ENCODE measurements around the gene FBF1.

The FBF1 gene

DNA sequence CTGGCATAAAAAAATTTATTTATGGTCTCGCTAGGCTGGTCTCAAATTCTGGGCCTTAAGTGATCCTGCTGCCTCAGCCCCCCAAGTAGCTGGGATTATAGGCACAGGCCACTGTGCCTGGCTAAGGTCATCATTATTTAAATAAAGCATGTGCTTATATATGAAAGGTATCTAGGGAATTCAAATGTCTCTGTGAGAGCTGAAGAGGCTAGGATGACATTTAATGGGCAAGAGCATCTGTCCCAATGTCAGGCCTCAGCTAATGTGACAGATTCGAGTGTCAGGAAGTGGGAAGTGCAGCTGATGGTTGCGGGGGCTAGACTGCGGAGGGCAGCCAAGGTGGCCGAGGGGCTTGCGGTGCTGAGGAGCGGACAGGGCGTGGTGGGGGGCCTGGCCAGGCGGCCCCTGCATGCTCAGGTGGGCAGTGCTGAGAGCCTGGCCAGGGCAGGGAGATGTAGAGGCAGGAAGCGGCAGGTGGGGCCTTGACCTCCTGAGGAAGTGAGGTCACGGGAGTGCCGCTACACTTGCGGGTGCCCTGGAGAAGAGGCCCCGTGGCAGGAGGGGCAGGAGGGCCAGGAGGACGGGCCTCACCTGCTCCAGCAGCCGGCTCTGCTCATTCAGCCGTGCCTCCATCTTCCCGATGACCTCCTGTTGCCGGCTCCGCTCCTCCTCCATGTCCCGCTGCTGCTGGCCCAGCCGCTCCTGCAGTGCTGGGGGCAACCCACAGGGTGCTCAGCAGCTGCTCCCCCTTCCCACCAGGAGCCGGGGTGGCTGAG lies 23.5 kb downstream of the FBF1 start:
- no peak for DNase-seq (ENCODE audit: low spot score)

GRCh38 chr17:75915268-75915667 lies 25.6 kb downstream of the FBF1 start:
- no peak for DNase-seq (ENCODE audit: low spot score)

GRCh38 chr17:75914643-75915267 lies 26.1 kb downstream of the FBF1 start:
- no peak for DNase-seq (ENCODE audit: low spot score)

GRCh38 chr17:75913537-75914210 lies 27.2 kb downstream of the FBF1 start:
- DNase-seq (ENCODE audit: low spot score): no peak

- no peak for DNase-seq (ENCODE audit: low spot score)
Observed at GRCh38 chr17:75910699-75911098, 30.1 kb downstream of the FBF1 start.

DNA sequence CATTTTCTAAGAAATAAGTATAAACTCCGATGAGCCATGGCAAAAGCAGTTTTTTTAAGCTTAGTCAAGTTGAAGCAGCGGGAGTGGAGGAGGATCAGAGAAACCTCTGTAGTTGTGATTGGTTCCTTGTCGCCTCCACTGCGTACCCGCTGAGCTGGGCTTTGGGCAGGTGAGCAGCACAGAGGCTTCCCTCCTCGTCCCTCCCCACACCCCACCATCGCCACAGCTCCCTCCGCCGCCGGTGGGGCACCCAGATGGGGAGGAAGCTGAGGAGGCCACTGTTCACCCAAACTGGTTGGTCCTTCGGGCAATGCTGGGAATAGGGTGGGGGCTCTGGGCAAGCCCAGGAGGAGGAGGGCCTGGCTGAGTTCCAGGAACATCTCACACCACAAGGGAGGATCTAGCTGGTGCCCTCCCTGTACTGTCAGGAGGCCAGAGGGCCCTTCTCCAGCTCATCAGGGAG lies 31.0 kb downstream of the FBF1 start:
- peak; percentile 86 for DNase-seq (ENCODE audit: low spot score)

DNA sequence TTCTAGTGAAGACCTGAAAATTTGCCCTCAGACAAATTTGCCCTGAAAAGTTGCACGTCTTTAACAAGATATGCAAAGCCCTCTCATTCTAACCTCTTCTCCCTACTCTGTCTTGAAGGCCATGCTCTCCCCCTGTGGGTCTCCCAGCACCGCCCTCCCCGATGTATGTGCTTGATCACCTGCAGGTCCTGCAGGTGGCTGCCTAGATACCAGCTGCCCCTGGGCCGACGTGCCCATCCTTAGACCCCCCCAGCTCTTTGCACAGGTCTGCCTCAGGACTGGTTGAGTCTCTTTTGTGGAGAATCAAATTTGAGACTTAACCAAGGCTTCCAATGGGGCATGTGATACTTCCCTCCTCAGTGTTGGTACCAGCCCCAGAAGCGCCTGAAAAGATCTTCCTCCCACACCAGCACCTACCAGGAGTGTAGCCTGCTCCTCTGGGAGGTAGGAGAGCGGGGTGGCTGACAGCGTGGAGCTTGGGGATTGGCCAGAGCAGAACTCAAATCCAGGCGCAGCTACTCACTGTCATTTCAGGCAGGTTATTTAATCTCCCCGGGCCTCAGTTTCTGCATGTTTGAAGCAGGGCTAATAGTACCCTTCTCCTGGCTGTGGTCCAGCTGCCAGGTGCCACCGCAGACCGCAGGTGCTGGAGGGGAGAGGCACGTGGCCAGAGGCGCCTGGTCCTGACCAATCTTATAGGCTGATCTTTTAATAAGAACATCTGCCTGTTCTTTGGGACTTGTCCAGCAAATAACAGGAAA lies 31.6 kb downstream of the FBF1 start:
- DNase-seq (ENCODE audit: low spot score): peak; percentile 55

- DNase-seq (ENCODE audit: low spot score): no peak
Observed at GRCh38 chr17:75908201-75908600, 32.6 kb downstream of the FBF1 start.

GRCh38 chr17:75906143-75906884 lies 34.5 kb downstream of the FBF1 start:
- DNase-seq (ENCODE audit: low spot score): peak; percentile 31

GRCh38 chr17:75904749-75905521 lies 35.9 kb downstream of the FBF1 start, which contains the start of gene MRPL38:
Gene MRPL38 (minus strand): TSS chr17:75904884. CDS start chr17:75904875, 9 bp downstream.
- DNase-seq (ENCODE audit: low spot score): peak; percentile 97

- no peak for DNase-seq (ENCODE audit: low spot score)
Observed at GRCh38 chr17:75902406-75902805, 38.4 kb downstream of the FBF1 start.

DNA sequence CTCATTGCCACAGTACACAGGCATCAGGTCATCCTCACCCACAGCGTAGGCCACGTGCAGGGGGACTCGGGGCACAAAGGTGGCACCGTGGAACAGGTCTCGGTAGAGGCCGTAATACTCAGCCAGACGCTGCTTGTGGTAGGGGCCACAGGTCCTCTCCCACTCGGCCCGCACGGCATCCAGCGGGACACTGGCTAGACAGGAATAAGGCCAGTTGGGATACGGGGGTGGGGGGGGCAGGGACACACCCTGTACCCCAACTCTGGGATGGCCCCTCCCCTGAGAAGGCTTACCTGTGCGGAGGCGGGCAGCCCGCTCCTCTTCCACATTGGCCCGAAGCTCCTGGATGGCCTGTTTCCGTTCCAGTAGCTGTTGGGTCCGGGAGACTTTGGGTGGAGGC lies 39.1 kb downstream of the FBF1 start:
- no peak for DNase-seq (ENCODE audit: low spot score)

DNA sequence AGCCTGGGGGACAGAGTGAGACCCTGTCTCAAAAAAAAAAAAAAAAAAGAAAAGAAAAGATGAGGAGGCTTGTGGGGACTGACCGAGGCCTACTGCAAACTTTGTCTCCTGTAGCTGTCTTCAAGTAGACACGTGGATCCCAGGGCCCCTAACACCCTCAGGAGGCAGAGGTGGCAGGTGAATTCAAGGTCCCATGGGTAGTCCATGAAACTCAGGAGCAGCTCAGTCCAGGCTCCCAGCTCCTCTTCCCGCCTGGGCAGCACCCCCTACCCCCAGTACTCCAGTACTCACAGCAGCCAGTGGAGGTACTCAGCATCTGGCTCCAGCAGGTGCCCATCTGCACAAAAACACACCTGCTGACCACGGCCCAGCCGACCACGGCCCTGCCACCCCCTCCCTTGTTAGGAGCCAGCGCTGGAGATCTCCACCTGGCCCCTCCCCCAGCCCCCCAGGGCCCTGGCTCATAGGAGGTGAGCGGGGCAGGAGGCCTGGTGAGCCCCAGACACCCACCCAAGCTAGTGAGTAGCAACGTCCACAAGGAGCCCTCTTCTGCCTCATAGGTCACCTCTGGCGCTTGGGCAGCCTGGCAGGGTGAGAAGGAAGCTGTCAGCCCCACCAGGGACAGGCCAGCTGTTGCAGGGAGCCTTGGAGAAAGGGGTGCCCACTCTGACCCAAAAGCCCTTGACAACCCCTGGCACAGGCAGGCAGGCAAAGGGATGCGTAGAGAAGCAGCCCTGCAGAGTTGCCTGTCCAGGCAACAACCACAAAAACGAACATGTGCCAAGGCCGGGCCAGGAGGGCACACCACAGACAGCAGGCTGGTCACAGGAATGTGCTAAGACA lies 39.9 kb downstream of the FBF1 start:
- no peak for DNase-seq (ENCODE audit: low spot score)

GRCh38 chr17:75899767-75900468 lies 40.9 kb downstream of the FBF1 start:
- DNase-seq (ENCODE audit: low spot score): no peak

GRCh38 chr17:75899353-75899752 lies 41.5 kb downstream of the FBF1 start:
- no peak for DNase-seq (ENCODE audit: low spot score)

DNA sequence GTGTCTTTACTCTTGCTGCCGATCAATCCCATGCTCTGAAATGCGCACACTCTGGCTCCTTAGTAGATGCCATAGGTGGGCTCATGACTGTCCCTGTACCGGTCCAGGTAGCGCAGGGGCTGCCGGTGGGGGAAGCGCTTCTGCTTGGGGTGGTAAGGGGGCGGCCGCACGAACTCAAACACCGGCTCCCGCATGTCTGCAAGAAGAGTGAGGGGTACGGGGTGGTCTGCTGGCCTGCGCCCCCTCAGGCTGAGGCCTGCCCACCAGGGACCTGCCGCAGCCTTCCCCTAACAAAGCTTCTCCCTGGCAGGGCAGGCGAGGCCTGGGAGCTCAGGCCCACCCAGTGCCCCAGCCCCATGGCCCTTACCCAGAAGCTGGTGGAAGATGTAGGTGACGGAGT lies 42.1 kb downstream of the FBF1 start:
- DNase-seq (ENCODE audit: low spot score): no peak

DNA sequence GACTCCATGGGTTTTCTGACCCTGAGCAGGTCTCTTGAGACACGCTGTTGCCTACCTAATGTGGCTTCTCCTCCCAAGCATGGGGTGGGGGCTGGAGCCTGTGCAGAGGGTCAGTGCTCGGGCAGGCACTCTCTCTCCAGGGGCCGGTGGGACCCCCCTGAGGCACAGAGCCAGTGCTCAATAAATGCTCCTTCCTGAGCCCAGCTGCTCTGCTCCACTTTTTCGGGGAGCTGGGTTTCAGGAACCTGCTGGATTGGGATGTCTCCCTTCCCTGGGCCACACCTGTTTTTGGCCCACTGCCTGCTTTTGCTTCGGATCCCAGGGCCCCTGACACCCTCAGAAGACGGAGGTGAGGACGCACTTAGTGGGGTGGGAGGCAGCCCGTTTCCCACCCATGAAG lies 42.8 kb downstream of the FBF1 start:
- no peak for DNase-seq (ENCODE audit: low spot score)

- no peak for DNase-seq (ENCODE audit: low spot score)
Observed at GRCh38 chr17:75897160-75898019, 43.5 kb downstream of the FBF1 start.
